ENCODE results near the gene A3GALT2.

DNA sequence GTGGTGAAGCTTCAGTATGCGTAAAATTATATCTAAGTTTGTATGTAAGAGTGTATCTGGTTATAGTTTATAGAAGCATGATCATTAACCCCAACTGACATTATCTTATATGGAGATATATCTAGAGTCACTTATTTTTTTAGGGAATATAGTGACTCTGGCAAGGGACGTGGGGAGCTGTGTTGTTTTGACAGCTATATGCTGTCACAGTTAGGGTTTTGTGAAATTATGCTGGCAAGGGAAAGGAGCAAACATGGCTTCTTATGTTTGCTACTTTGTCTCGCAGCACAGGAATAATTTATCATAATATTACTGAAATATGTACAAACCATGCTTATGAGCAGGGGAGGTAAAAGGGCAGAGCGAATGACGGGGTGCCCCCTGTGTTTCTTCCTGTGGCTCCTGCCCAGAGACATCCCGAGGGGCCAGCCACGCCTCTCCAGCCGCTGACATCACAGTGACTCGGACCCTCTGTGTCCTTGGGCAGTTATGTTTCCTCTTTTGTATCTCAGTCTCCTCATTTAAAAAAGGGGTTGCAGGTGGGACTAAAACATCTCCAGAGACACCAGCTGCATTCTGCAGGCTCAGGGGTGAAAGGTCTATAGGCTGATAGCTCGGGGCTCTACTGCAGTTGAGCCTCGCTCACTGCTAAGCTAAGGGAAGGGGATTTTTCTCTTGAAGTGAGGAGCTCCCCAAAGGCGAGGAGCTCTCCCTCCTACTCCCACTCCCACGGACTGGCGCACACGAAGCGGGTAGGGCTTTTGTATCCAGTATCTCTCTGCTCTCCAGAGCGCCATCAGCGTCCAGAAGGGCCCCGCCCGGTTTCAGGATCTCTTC is 14.9 kb downstream of the A3GALT2 start:
- no peak for TF ChIP-seq CTCF (IDR thresholded peaks at IDR 0.05; ENCODE audit: low read depth, low read length, missing input control)
- no peak for TF ChIP-seq REST (IDR thresholded peaks at IDR 0.05)
